ENCODE measurements around the gene KDM2A. TPM values are rescaled to one million over a fixed set of nuclear protein-coding genes. Genes with fewer than 3 reads are reported as not detected.

The KDM2A gene
- total and polyA plus RNA-seq, 2 donors = 27.4 to 42.0 TPM

DNA sequence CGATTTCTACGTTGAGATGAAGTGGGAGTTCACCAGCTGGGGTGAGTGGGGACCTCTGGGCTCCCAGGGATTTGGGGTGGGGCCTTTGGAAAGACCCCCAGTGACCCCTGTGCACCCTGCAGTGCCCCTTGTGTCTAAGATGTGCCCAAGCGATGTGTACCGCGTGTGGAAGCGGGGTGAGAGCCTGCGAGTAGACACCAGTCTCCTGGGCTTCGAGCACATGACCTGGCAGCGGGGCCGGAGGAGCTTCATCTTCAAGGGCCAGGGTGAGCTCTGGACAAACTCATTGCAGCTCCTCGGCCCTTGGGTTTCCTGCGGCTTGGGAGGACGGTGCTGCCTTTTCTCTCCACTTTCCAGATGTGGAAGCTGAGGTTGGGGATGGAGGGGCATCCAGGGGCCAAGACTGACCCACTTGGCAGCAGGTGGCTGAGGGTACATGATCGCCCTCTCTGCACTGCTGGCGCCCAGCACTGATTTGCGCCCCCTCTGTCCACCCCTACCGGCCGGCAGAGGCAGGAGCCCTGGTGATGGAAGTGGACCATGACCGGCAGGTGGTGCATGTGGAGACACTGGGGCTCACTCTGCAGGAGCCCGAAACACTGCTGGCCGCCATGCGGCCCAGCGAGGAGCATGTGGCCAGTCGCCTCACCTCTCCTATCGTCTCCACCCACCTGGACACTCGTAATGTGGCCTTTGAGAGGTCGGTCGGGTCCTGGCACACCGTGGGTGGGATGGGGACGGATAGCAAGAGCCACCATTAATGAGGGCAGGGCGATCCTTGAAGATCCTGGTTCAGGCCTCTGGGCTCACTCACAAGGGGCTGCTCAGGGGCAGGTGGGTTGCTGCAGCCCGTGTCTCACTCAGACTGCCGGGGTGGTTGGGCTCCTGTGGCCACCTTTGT lies 172.7 kb downstream of the KDM2A start:
- Histone ChIP-seq H3K27me3 (ENCODE audit: control insufficient read depth in 2 of 2, insufficient read depth in 1 of 2, low read length in 1 of 2) (no peaks in the 10 kb centered on the region), H3K4me3 (ENCODE audit: low read length in 2 of 2) (no peak overlapping the region), H3K9me3 (ENCODE audit: control insufficient read depth in 2 of 2, insufficient read depth in 1 of 2, low read length in 1 of 2) (peaks cover 0 to 18% of the 10 kb centered on the region in 2 donors), H3K27ac (ENCODE audit: low read depth in 1 of 2, low read length in 1 of 2) (no peak overlapping the region), H3K36me3 (ENCODE audit: control insufficient read depth in 2 of 2, insufficient read depth in 2 of 2, low read length in 1 of 2) (peaks cover 31 to 73% of the 10 kb centered on the region in 2 donors), H3K4me1 (ENCODE audit: control insufficient read depth in 2 of 2, insufficient read depth in 2 of 2, low read length in 2 of 2) (peaks cover 20 to 33% of the 10 kb centered on the region in 2 donors)
- DNase-seq (ENCODE audit: low read depth in 6 of 9, low spot score in 9 of 9) = no peak
- WGBS = 97% methylated on average over 33 of the region's 33 CpGs

GRCh38 chr11:67292671-67293070 lies 173.6 kb downstream of the KDM2A start:
- peaks cover 31 to 70% of the 10 kb centered on the region in 2 donors for H3K36me3 ChIP-seq (ENCODE audit: control insufficient read depth in 2 of 2, insufficient read depth in 2 of 2, low read length in 1 of 2)
- no peak for DNase-seq (ENCODE audit: low read depth in 6 of 9, low spot score in 9 of 9)
- no peak overlapping the region for H3K4me3 ChIP-seq (ENCODE audit: low read length in 2 of 2)
- no peak overlapping the region for H3K27ac ChIP-seq (ENCODE audit: low read depth in 1 of 2, low read length in 1 of 2)
- H3K9me3 ChIP-seq (ENCODE audit: control insufficient read depth in 2 of 2, insufficient read depth in 1 of 2, low read length in 1 of 2) = peaks cover 0 to 9% of the 10 kb centered on the region in 2 donors
- 64% methylated on average over 3 of the region's 3 CpGs for WGBS
- H3K4me1 ChIP-seq (ENCODE audit: control insufficient read depth in 2 of 2, insufficient read depth in 2 of 2, low read length in 2 of 2) = peaks cover 12 to 23% of the 10 kb centered on the region in 2 donors
- no peaks in the 10 kb centered on the region for H3K27me3 ChIP-seq (ENCODE audit: control insufficient read depth in 2 of 2, insufficient read depth in 1 of 2, low read length in 1 of 2)

- H3K4me3 ChIP-seq (ENCODE audit: low read length in 2 of 2) = no peak overlapping the region
- DNase-seq (ENCODE audit: low read depth in 6 of 9, low spot score in 9 of 9) = no peak
- peaks cover 0 to 7% of the 10 kb centered on the region in 2 donors for H3K9me3 ChIP-seq (ENCODE audit: control insufficient read depth in 2 of 2, insufficient read depth in 1 of 2, low read length in 1 of 2)
- no peaks in the 10 kb centered on the region for H3K27me3 ChIP-seq (ENCODE audit: control insufficient read depth in 2 of 2, insufficient read depth in 1 of 2, low read length in 1 of 2)
- no peak overlapping the region for H3K27ac ChIP-seq (ENCODE audit: low read depth in 1 of 2, low read length in 1 of 2)
- H3K36me3 ChIP-seq (ENCODE audit: control insufficient read depth in 2 of 2, insufficient read depth in 2 of 2, low read length in 1 of 2) = peaks cover 33 to 67% of the 10 kb centered on the region in 2 donors
- 85% methylated on average over 3 of the region's 3 CpGs for WGBS
- H3K4me1 ChIP-seq (ENCODE audit: control insufficient read depth in 2 of 2, insufficient read depth in 2 of 2, low read length in 2 of 2) = peaks cover 8 to 19% of the 10 kb centered on the region in 2 donors
Observed at GRCh38 chr11:67293090-67293489, 174.0 kb downstream of the KDM2A start.

DNA sequence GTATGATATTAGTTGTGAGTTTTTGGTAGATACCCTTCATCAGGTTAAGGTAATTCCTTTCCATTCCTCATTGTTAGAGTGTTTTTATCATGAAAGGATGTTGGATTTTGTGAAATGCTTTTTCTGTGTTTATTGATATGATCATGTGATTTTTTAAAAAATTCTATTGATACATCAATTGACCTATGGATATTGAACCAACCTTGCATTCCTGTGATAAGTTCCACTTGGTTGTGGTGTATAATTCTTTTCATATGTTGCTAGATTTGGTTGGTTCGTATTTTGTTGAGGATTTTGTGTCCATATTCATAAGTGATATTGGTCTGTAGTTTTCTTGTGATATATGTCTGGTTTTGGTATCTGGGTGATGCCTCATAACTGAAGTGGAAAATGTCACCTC lies 176.8 kb downstream of the KDM2A start:
- peaks cover 49 to 84% of the 10 kb centered on the region in 2 donors for H3K36me3 ChIP-seq (ENCODE audit: control insufficient read depth in 2 of 2, insufficient read depth in 2 of 2, low read length in 1 of 2)
- no peaks in the 10 kb centered on the region for H3K27me3 ChIP-seq (ENCODE audit: control insufficient read depth in 2 of 2, insufficient read depth in 1 of 2, low read length in 1 of 2)
- 99% methylated on average over 1 of the region's 1 CpG for WGBS

GRCh38 chr11:67298786-67299185 lies 179.7 kb downstream of the KDM2A start:
- WGBS = 97% methylated on average over 7 of the region's 7 CpGs
- Histone ChIP-seq H3K4me3 (ENCODE audit: low read length in 2 of 2) (no peak overlapping the region), H3K36me3 (ENCODE audit: control insufficient read depth in 2 of 2, insufficient read depth in 2 of 2, low read length in 1 of 2) (peaks cover 51 to 77% of the 10 kb centered on the region in 2 donors), H3K27me3 (ENCODE audit: control insufficient read depth in 2 of 2, insufficient read depth in 1 of 2, low read length in 1 of 2) (peaks cover 0 to 19% of the 10 kb centered on the region in 2 donors), H3K9me3 (ENCODE audit: control insufficient read depth in 2 of 2, insufficient read depth in 1 of 2, low read length in 1 of 2) (peaks cover 0 to 7% of the 10 kb centered on the region in 2 donors), H3K27ac (ENCODE audit: low read depth in 1 of 2, low read length in 1 of 2) (no peak overlapping the region), H3K4me1 (ENCODE audit: control insufficient read depth in 2 of 2, insufficient read depth in 2 of 2, low read length in 2 of 2) (peaks cover 5 to 7% of the 10 kb centered on the region in 2 donors)
- DNase-seq (ENCODE audit: low read depth in 6 of 9, low spot score in 9 of 9) = no peak

More for the DNA sequence above, 176.8 kb downstream of the KDM2A start:
- peaks cover 0 to 7% of the 10 kb centered on the region in 2 donors for H3K9me3 ChIP-seq (ENCODE audit: control insufficient read depth in 2 of 2, insufficient read depth in 1 of 2, low read length in 1 of 2)
- no peak overlapping the region for H3K4me3 ChIP-seq (ENCODE audit: low read length in 2 of 2)
- H3K4me1 ChIP-seq (ENCODE audit: control insufficient read depth in 2 of 2, insufficient read depth in 2 of 2, low read length in 2 of 2) = peaks cover 0 to 2% of the 10 kb centered on the region in 2 donors
- H3K27ac ChIP-seq (ENCODE audit: low read depth in 1 of 2, low read length in 1 of 2) = no peak overlapping the region
- no peak for DNase-seq (ENCODE audit: low read depth in 6 of 9, low spot score in 9 of 9)

DNA sequence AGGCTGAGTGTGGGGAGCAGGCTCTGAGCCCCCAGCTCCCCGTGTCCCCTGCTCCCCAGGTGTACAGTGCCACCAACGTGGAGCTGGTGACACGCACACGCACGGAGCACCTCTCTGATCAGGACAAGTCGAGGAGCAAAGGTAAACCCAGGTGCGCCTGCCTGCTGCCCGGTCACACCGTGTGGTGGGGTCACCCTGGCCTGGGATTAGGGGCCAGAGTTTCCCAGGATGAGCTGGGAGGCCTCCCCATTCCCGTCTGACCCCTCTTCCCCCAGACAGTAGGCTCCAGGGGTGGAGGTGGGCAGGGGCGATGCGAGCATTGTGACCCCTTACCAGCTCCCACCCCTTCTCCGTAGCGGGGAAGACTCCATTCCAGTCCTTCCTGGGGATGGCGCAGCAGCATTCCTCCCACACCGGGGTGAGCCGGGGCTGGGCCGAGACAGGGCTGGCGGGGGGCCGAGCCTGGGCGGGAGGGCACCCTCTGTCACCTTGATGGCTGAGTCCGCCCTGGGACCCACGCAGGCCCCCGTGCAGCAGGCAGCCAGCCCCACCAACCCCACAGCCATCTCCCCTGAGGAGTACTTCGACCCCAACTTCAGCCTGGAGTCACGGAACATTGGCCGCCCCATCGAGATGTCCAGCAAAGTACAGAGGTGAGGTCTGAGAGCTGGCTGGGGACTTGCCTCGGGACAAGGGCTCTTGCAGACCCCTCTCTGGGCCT lies 180.6 kb downstream of the KDM2A start:
- 98% methylated on average over 29 of the region's 29 CpGs for WGBS
- peaks cover 11 to 16% of the 10 kb centered on the region in 2 donors for H3K4me1 ChIP-seq (ENCODE audit: control insufficient read depth in 2 of 2, insufficient read depth in 2 of 2, low read length in 2 of 2)
- peaks cover 0 to 11% of the 10 kb centered on the region in 2 donors for H3K9me3 ChIP-seq (ENCODE audit: control insufficient read depth in 2 of 2, insufficient read depth in 1 of 2, low read length in 1 of 2)
- H3K27ac ChIP-seq (ENCODE audit: low read depth in 1 of 2, low read length in 1 of 2) = no peak overlapping the region
- peaks cover 51 to 69% of the 10 kb centered on the region in 2 donors for H3K36me3 ChIP-seq (ENCODE audit: control insufficient read depth in 2 of 2, insufficient read depth in 2 of 2, low read length in 1 of 2)
- DNase-seq (ENCODE audit: low read depth in 6 of 9, low spot score in 9 of 9) = no peak
- H3K4me3 ChIP-seq (ENCODE audit: low read length in 2 of 2) = no peak overlapping the region
- H3K27me3 ChIP-seq (ENCODE audit: control insufficient read depth in 2 of 2, insufficient read depth in 1 of 2, low read length in 1 of 2) = peaks cover 0 to 27% of the 10 kb centered on the region in 2 donors

- no peak overlapping the region for H3K27ac ChIP-seq (ENCODE audit: low read depth in 1 of 2, low read length in 1 of 2)
- no peak for DNase-seq (ENCODE audit: low read depth in 6 of 9, low spot score in 9 of 9)
- 98% methylated on average over 13 of the region's 13 CpGs for WGBS
- peaks cover 0 to 30% of the 10 kb centered on the region in 2 donors for H3K27me3 ChIP-seq (ENCODE audit: control insufficient read depth in 2 of 2, insufficient read depth in 1 of 2, low read length in 1 of 2)
- peaks cover 48 to 62% of the 10 kb centered on the region in 2 donors for H3K36me3 ChIP-seq (ENCODE audit: control insufficient read depth in 2 of 2, insufficient read depth in 2 of 2, low read length in 1 of 2)
- peaks cover 0 to 7% of the 10 kb centered on the region in 2 donors for H3K9me3 ChIP-seq (ENCODE audit: control insufficient read depth in 2 of 2, insufficient read depth in 1 of 2, low read length in 1 of 2)
- H3K4me3 ChIP-seq (ENCODE audit: low read length in 2 of 2) = no peak overlapping the region
- peaks cover 11 to 17% of the 10 kb centered on the region in 2 donors for H3K4me1 ChIP-seq (ENCODE audit: control insufficient read depth in 2 of 2, insufficient read depth in 2 of 2, low read length in 2 of 2)
Observed at GRCh38 chr11:67300256-67300755, 181.2 kb downstream of the KDM2A start.

GRCh38 chr11:67300756-67301312 lies 181.8 kb downstream of the KDM2A start:
- 98% methylated on average over 22 of the region's 22 CpGs for WGBS
- no peak overlapping the region for H3K27ac ChIP-seq (ENCODE audit: low read depth in 1 of 2, low read length in 1 of 2)
- H3K36me3 ChIP-seq (ENCODE audit: control insufficient read depth in 2 of 2, insufficient read depth in 2 of 2, low read length in 1 of 2) = peaks cover 46 to 57% of the 10 kb centered on the region in 2 donors
- H3K4me1 ChIP-seq (ENCODE audit: control insufficient read depth in 2 of 2, insufficient read depth in 2 of 2, low read length in 2 of 2) = peaks cover 11 to 17% of the 10 kb centered on the region in 2 donors
- peaks cover 0 to 4% of the 10 kb centered on the region in 2 donors for H3K9me3 ChIP-seq (ENCODE audit: control insufficient read depth in 2 of 2, insufficient read depth in 1 of 2, low read length in 1 of 2)
- no peak for DNase-seq (ENCODE audit: low read depth in 6 of 9, low spot score in 9 of 9)
- H3K27me3 ChIP-seq (ENCODE audit: control insufficient read depth in 2 of 2, insufficient read depth in 1 of 2, low read length in 1 of 2) = peaks cover 0 to 30% of the 10 kb centered on the region in 2 donors
- no peak overlapping the region for H3K4me3 ChIP-seq (ENCODE audit: low read length in 2 of 2)

Measured in thymus (tissue), 11 donors.